C1 segment of cervical spinal cord (tissue), 14 donors: ENCODE data around the gene ENPP7.

Experiments
- DNase-seq, 14 donors: peaks; one replicate each; lab custom pipeline; 2025; lab: John Stamatoyannopoulos, UW

ENPP7 gene

DNA sequence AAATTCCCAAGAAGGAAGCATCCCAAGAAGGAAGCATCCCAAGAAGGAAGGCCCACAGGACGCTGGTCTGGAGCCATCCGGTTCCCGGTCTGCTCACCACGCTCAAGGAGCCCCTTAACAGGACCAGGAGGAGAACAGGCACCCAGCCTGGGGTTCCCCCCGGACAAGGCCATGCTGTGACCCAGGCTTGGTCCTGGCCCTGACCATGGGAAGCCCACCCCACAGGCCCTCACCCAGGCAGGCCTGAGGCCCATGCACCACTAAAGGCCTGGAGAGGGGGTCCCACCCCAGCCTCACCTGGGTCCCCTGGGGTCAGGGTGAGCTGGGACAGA lies 340 bp upstream of the ENPP7 start:
- no peak for DNase-seq

GRCh38 chr17:79732254-79732653 lies 1.5 kb downstream of the ENPP7 start:
- DNase-seq, result no peak

DNA sequence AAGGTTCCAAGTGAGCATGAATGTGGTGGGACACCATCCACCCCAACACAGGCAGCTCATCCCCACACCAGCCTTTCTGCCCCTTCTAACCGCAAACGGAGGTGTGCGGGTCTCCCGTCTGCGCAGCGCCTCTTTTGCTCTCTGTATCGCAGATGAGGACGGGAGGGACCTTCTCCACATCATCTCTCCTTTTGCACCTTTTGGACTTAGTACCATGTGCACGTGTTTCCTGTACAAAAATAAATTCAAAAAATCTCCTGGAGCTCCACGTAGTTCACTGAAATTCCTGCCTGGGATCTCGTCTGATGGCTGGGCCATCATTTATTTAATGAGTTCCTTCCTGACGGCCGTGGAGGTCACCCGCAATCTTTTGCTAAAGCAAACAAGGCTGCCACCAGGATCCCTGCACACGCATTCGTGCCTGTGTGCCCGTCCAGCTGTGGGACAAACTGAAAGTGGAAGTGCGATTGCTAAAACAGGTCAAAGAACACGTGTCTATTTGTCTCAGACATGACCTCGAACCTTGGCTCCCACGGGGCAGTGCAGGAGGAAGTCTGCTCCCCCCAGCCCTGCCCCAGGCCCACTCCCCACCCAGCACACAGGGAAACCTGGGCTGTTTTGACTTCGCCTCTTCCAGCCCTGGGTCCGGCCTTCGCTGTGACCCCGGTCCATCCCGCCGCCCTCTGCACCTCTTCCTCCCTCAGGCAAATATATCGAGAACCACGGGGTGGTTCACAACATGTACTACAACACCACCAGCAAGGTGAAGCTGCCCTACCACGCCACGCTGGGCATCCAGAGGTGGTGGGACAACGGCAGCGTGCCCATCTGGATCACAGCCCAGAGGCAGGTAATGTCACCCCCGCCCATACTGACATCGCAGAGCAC lies 2.3 kb downstream of the ENPP7 start:
- peak in 4 of 14 donors; percentile 10 to 33 (median 14) for DNase-seq

- no peak for DNase-seq
Measured at GRCh38 chr17:79733692-79734070, 2.9 kb downstream of the ENPP7 start.

GRCh38 chr17:79735096-79735495 lies 4.4 kb downstream of the ENPP7 start:
- DNase-seq, result no peak

DNA sequence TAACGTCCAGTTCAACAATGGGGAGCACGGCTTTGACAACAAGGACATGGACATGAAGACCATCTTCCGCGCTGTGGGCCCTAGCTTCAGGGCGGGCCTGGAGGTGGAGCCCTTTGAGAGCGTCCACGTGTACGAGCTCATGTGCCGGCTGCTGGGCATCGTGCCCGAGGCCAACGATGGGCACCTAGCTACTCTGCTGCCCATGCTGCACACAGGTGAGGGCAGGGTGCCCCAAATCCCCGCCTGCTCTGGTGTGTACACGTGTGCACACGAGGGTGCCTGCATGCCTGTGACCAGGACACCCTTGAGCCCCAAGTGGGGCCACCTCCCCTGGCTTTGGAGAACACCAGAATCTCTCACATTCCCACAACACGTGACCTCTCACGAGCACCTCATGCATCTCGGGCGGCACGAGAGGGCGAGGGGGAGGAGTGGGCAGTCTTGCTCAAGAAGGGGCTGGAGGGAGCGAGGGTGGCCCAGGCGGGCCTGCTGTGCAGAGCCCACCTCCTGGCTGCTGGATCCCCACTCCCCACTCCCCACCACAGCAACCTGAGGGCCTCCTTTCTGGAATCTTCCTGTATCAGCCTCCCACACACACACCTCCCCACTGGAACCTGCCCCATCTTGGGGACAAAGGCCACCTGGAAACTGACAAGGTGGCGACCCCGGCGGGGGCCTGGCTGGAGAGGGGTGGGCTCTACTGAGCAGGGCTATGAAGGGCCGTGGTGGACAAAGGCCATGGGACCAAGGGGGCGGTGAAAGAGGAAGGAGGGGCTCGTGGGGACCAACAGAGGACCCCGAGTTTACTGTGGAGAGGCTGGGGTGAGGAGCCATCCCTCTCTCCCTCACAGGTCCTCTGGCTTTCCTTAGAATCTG lies 6.5 kb downstream of the ENPP7 start:
- no peak for DNase-seq

DNA sequence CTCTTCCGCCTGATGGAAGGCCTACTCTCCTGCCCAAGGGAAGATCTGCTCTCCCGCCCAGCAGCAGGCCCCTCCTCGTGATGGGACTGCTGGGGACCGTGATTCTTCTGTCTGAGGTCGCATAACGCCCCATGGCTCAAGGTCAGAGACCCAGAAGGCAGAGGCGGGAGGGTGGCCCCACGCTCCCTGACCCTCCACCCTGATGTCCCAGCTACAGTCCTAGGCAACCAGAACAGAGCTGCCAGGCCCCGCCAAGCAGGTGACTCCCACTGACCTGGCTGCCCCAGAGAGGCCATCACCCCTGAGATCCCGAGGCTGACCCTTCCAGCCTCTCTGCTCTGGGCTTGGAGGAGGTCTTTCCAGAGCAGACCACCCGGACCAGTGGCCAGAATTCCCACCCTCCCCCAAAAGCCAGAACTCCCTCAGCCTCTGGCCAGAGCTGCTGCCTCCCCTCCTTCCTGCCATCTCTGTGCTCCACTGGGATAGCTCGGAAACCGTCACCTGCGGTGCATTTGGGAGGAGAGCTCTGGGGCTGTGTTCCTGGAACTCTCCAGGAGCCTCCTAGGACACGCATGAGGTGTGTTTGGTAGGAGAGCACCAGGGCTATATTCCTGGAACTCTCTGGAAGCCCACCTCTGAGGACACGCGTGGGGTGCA lies 7.3 kb downstream of the ENPP7 start:
- no peak for DNase-seq

GRCh38 chr17:79738643-79739042 lies 7.9 kb downstream of the ENPP7 start:
- no peak for DNase-seq

GRCh38 chr17:79739148-79740062 lies 8.7 kb downstream of the ENPP7 start:
- no peak for DNase-seq

DNA sequence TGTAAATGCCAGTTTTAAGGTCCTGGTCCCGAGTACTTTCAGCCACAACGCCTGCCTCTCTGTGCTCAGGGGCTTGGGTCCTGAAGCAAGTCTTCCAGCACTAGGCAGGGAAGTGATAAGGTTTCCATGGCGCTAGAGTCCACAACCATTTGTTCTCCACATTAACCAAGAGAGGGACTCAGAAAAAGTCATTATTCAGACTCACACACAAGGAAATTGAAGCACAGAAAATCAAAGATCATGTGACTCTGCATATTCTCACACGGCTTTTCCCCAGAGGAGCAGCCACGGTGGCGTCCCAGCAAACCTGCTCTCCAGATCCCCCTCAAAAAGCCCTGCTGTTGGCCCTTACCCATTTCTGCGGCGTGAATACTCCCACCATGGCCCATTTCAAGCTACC lies 9.7 kb downstream of the ENPP7 start:
- DNase-seq, result no peak

DNA sequence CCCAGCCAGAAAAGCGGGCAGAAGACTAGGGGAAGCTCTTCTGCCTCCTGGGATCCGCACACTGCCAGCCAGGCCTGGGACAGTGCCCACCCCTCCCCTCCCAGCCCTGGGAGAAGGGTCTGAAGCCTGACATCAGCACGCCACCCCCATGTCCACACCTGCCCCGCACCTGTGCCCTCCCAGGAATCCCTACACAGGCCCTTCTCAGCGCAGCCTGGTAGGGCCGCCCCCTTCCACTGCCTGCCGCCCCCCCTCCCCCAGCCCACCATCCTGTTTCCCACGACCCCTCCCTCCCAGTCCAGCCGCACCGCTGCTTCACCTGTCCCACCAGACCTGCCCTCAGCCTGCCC lies 10.6 kb downstream of the ENPP7 start:
- no peak for DNase-seq

DNA sequence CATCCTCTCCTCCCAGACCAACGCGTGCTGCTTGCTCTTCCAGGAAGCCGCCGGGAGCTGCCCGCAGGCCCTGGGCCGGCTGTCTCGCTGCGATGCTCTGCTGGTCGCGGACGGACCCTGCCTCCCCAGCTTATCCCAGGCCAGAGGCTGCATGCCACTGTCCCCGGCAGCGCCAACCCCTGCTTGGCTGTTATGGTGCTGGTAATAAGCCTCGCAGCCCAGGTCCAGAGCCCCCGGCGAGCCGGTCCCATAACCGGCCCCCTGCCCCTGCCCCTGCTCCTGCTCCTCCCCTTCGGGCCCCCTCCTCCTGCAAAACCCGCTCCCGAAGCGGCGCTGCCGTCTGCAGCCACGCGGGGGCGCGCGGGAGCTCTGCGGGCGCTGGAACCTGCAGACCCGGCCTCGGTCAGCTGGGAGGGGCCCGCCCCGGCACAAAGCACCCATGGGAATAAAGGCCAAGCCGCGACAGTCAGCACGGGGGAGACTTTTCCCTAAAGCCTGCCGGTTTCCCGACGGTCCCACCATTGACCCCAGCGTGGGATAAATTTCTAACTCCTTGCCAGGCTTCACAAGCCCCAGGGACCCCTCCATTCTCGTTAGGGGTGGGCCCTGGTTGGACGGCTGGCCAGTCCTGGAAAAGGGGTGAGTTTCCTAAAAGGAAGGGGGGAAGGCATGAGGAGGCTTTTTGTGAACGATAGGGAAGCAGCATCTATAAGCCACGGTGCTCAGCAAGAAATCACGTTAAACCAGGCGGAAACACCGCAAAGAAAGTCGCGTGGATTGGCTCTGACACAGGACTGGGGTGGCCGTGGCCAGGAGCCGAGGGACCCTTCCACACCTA lies 11.2 kb downstream of the ENPP7 start:
- DNase-seq, result peak in 11 of 14 donors; percentile 6 to 74 (median 33)

- no peak for DNase-seq
Measured at GRCh38 chr17:79742589-79742918, 11.8 kb downstream of the ENPP7 start.

DNA sequence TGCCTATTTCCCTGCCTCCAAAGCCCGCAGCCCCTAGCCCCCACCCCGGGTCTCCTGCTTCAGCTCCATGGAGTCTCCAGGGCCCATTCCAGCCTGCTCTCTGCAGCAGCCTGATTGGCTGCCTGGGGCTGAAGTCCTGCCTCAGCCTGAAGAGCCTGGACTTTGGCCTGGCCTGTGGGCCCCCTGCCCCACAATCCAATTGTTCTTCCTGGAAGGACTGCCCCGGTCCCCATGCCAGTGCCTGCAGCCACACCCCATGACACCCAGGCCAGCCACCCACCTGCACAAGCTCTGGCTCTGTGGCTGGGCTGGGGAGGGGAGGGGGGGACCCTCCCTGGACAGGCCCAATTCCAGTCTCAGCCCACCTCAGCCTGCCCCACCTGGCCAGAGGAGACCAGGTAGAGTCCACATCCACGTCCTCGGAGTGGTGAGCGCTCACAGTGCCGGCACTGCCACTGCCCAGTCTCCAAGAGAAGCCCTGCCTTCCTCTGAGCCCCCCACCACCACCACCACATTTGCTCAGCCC lies 12.3 kb downstream of the ENPP7 start:
- no peak for DNase-seq

GRCh38 chr17:79743614-79744013 lies 12.9 kb downstream of the ENPP7 start:
- no peak for DNase-seq

- no peak for DNase-seq
Measured at GRCh38 chr17:79745641-79746105, 14.9 kb downstream of the ENPP7 start.

- DNase-seq, result no peak
Measured at GRCh38 chr17:79746889-79747507, 16.3 kb downstream of the ENPP7 start.

GRCh38 chr17:79747508-79748294 lies 17.0 kb downstream of the ENPP7 start:
- DNase-seq, result no peak
